SK-N-SH treated with all-trans-retinoic acid at 6 μM for 48 hours (cell line): Measurements from ENCODE around the gene PLEKHG5.

Experiments
- ARNTL ChIP-seq: fragments of 450-650 bp; formaldehyde crosslinking; IDR thresholded peaks from 2 replicates; pipeline ENCODE4 v1.5.0; 2020; ENCODE audit warnings: low read depth, mild to moderate bottlenecking, moderate library complexity, borderline replicate concordance
- ISL1 ChIP-seq: fragments of 250-450 bp; sonication (Bioruptor Pico); IDR thresholded peaks from 2 replicates; pipeline ENCODE4 v2.1.2; 2022; ENCODE audit warnings: mild to moderate bottlenecking, moderate library complexity
- PPARA ChIP-seq: fragments of 250-450 bp; sonication (Bioruptor Pico); IDR thresholded peaks from 2 replicates; pipeline ENCODE4 v1.5.0; 2020; ENCODE audit warnings: mild to moderate bottlenecking, borderline replicate concordance
- RARB ChIP-seq: fragments of 250-450 bp; sonication (Bioruptor Pico); IDR thresholded peaks from 2 replicates; pipeline ENCODE4 v1.8.0; 2021; ENCODE audit warnings: mild to moderate bottlenecking, moderate library complexity
- TF ChIP-seq, protein P1 (sequence below): fragments of 250-450 bp; sonication (Bioruptor Pico); IDR thresholded peaks from 2 replicates; pipeline ENCODE4 v1.8.0; 2020; ENCODE audit warnings: mild to moderate bottlenecking, moderate library complexity, borderline replicate concordance

DNA sequence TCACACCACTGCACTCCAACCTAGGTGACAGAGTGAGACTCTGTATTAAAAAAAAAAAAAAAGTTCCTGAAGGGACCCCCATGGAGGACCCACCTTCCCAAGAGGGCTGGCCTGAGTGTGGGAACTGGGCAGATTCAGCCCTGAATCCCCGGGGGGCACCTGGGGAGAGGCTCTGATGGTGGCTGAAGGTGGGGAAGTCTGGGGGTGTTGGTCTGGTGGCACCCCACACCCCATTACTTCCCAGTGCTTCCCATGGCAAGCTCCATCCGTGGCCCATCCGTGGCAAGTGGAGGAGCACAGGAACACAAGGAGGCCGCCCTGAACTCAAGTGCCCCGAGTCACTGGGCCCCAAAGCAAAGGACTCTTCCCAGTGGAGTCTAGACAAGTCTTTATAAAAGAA lies 24.7 kb downstream of the PLEKHG5 start:
- no peak for TF ChIP-seq RARB (CRISPR knock-in tag)
- no peak for TF ChIP-seq ARNTL (CRISPR knock-in tag)
- TF ChIP-seq ISL1 (CRISPR knock-in tag) = no peak
- TF ChIP-seq PPARA (CRISPR knock-in tag) = no peak
- TF ChIP-seq, protein P1, sequence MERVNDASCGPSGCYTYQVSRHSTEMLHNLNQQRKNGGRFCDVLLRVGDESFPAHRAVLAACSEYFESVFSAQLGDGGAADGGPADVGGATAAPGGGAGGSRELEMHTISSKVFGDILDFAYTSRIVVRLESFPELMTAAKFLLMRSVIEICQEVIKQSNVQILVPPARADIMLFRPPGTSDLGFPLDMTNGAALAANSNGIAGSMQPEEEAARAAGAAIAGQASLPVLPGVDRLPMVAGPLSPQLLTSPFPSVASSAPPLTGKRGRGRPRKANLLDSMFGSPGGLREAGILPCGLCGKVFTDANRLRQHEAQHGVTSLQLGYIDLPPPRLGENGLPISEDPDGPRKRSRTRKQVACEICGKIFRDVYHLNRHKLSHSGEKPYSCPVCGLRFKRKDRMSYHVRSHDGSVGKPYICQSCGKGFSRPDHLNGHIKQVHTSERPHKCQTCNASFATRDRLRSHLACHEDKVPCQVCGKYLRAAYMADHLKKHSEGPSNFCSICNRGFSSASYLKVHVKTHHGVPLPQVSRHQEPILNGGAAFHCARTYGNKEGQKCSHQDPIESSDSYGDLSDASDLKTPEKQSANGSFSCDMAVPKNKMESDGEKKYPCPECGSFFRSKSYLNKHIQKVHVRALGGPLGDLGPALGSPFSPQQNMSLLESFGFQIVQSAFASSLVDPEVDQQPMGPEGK (CRISPR knock-in tag) = no peak
